NCI-H2227 (cell line): ENCODE data around the gene ANKRD29.
"Not testable (repeated sequence)": the region's sequence is repeated elsewhere in the genome, so short reads cannot be mapped to it uniquely, and the experiment has no call there.

Experiments
- DNase-seq: peaks from one replicate; lab custom pipeline; 2025; ENCODE audit not compliant: unreplicated experiment; lab: John Stamatoyannopoulos, UW

Gene ANKRD29

DNA sequence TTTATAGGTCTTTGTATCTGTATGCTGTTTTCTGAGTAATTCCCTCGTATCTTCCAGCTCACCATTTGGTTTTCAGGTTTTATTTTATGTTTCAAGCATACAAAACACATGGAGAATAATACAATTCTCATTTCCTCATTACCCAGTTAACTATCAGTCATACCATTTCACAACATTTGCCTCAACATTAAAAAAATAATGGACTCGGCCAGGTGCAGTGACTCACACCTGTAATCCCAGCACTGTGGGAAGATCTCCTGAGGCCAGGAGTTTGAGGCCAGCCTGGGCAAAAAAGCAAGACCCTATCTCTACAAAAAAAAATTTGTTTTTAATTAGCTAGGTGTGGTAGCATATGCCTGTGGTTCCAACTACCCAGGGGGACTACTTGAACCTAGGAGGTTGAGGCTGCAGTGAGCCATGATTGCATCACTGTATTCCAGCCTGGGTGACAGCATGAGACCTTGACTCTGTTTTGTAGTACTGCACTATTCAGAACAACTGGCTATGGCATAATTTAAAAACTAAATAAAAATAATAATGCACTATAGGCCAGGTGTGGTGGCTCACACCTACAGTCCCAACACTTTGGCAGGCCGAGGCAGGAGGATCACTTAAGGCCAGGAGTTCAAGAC is 96.7 kb downstream of the ANKRD29 start:
- DNase-seq = no peak

DNA sequence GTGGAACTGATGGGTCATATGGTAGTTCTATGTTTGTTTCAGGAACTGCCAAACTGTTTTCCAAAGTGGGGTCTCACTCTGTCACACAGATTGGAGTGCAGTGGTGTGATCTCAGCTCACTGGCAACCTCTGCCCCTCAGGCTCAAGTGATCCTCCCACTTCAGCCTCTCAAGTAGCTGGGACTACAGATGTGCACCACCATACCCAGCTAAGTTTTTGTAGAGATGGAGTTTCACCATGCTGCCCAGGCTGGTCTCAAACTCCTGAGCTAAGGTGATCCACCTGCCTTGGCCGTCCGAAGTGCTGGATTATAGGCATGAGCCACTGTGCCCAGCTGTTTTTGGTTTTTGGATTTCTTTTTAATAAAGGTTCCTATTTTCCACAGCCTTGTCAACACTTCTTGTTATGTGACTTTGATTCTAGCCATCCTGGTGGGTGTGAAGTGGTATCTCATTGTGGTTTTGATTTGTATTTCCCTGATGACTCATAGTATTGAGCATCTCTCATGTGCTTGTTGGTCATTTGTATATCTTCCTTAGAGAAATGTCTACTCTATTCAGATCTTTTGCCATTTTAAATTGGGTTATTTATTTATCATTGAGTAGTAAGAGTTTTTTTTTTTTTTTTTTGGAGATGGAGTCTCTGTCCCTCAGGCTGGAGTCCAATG is 99.2 kb downstream of the ANKRD29 start:
- no peak for DNase-seq

DNA sequence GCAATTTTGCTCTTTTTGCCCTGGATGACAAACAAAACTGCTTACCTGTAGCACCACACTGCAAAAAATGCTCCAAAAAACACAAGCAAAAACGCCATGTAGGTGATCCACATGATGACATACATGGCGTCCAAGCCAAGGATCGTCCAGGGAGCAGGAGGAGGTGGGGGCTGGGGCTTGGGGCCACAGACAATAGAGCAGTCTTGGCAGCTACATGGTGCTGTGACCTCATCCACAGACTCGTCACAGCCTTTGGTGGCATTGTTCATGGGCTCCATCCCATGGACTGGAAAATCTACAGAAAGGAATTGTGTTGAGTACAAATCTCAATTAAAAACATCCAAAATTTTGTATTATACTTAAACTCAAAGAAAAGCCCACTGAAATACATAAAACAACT is 102.5 kb downstream of the ANKRD29 start:
- no peak for DNase-seq

DNA sequence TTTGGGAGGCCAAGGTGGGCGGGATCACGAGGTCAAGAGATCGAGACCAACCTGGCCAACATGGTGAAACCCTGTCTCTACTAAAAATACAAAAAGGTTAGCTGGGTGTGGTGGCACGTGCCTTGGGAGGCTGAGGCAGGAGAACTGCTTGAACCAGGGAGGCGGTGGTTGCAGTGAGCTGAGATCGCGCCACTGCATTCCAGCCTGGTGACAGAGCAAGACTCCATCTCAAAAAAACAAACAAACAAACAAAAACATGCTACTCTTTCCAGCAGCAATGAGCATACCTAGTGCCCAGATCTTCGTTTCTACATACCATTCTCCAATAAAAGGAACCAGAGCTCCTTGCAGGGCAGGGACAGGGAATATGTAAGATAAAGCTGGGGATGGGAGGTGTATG is 105.2 kb downstream of the ANKRD29 start:
- not testable (repeated sequence) for DNase-seq

DNA sequence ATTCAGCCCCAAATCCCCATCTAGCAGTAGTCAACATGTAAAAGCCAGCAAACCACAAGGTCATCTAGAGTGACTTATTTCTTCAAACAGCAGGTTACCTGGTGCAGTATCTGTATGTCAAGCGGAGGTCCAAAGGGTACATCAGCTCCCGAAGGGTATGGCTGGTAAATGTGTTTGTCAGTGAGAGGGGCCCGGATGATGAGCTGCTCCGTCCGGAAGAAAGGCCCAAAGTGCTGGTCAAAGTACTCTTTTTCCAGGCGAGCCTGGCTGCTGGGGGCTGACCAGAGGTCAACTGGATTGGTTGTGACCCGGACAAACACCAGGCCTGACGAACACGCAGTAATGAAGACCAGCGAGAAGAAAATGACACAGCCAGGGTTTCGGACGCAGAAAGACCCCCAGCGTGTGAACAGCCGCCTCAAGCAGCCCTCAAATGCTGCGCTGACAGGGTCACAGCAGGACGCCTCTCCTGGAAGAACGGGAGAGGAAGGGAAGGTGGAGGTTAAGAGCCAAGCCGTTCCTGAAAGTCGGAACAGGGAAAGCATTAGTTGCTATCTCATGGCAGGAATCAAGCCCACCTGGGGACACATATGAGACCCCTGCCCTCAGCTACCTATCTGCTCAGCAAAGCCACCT is 106.4 kb downstream of the ANKRD29 start:
- DNase-seq = no peak

DNA sequence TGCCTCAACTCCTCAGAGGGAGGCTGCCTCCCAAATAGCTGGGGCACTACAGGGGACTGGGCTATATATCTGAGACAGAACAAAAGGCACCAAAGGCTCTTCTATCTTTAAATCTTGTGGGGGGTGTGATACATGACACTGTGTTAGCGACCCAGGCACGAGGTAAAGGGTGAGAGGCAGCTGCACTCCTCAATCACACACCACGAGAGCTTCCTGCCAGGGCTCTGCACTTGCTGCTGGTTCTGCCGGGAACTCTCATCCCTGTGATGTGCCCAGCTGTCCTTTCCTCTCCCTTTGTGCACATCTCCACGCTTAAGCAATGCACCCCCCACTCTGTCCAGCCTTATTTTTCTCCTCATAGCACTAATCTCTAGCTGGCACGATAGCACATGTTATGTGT is 108.8 kb downstream of the ANKRD29 start:
- no peak for DNase-seq

DNA sequence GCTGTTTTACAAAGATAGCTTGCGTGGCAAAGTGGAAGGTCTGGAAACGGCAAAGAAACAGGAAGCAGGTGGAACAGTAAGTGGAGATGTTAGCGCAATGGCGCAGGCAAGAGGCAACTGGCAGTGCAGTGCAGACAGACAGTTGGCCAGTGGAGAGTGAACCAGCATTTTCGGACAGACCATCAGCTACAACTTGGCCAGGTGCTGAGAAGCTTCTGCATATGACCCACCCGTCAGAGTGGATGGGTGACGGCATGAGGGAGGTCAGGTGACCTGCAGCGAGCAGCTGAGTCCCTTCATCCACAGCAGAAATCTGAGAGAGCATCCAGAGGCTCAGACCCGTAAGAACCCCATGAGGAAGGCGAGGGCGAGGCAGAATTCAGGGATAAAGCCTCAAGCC is 110.2 kb downstream of the ANKRD29 start:
- no peak for DNase-seq

DNA sequence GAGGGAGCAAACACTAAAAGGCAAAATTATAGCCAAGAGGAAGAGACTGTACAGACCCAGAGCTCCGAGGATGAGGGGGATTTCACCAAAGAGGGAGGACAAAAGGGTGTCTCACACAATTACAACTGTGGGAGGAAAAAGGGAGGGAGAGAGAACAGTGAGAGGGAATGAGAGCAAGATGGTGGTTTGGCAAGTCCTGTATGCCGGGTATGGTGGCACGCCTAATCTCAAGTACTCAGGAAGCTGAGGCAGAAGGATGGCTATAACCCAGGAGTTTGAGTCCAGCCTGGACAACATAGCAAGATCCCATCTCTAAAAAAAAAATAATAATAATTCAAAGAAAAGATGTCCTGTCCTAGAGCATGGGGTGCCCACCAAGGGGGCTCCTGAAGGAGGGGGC is 110.7 kb downstream of the ANKRD29 start:
- DNase-seq = no peak

DNA sequence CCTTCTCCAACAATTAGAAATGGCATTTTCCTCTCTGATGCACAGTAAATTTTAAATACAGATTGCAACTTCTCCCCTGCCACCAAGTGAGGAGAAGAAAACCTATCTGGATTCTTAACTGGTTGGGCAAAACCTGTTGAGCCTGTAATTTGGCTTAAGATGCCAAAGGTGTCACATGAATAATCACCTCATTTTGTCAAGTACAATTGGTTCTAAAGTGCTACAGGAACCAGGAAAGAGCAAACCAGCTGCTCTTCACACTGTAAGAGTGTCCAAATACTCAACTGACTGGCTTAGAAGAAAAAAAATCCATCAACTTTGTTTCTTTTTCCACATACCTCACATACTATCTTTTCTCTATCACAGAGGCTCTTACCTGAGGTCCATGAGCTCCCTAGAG is 111.8 kb downstream of the ANKRD29 start:
- no peak for DNase-seq
